ENCODE data around the gene MRPS33. TPM values are rescaled to one million over a fixed set of nuclear protein-coding genes. Genes with fewer than 3 reads are reported as not detected.

The MRPS33 gene
- total RNA-seq, 1 donor from 2014 or later: 27.9 TPM

DNA sequence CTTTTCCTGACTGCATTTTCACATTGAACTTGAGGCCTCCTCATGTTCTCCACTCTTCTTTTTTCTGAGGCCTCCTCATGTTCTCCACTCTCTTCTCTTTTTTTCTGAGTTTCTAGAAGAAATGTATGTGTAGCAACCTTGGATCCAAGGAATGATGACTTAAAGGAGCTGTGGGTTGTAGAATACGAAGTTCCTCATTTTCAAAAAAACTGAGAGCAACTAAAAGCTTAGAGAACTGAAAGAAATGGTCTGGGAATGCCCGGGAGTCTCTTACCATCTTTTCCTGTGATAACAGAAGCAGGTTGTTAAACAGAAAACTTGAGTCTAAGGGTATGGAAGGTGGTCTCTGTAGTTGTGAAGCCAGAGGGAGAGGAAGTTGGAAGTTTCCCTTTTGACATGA, 32.8 kb downstream of the MRPS33 start:
- H3K4me3 Mint-ChIP-seq (ENCODE audit: unreplicated experiment): no peak overlapping the region
- H3K27ac Mint-ChIP-seq (ENCODE audit: unreplicated experiment): no peak overlapping the region
- H3K36me3 Mint-ChIP-seq (ENCODE audit: low read depth): no peaks in the 10 kb centered on the region
- H3K9me3 Mint-ChIP-seq (ENCODE audit: low read depth): peaks cover 5% of the 10 kb centered on the region
- no peak for TF ChIP-seq CTCF (IDR thresholded peaks at IDR 0.05)
- no peaks in the 10 kb centered on the region for H3K4me1 Mint-ChIP-seq (ENCODE audit: low read depth)
- peaks cover 12% of the 10 kb centered on the region for H3K27me3 Mint-ChIP-seq (ENCODE audit: low read depth)
- DNase-seq (ENCODE audit: low spot score): no peak

DNA sequence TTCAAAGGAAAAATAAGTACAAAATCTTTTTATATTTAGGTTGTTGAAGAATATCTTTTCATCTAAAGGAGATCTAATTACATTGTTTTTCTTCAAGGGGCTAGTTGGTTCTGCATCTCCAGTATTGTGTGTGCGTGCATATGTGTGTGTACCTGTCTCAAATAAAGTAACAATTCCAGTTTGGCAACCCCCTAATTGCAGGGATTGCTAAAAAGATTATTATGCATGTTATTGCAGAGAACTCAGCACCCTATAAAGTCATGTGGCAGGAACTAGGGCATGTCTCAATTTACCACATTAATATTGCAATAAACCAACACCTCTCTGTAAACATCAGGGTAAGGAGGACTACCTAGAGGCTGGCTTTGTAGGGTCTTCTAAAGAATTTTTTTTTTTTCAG, 37.0 kb downstream of the MRPS33 start:
- H3K4me3 Mint-ChIP-seq (ENCODE audit: unreplicated experiment): no peak overlapping the region
- H3K9me3 Mint-ChIP-seq (ENCODE audit: low read depth): no peaks in the 10 kb centered on the region
- no peak for DNase-seq (ENCODE audit: low spot score)
- H3K27me3 Mint-ChIP-seq (ENCODE audit: low read depth): peaks cover 10% of the 10 kb centered on the region
- no peak overlapping the region for H3K27ac Mint-ChIP-seq (ENCODE audit: unreplicated experiment)
- H3K4me1 Mint-ChIP-seq (ENCODE audit: low read depth): no peaks in the 10 kb centered on the region
- H3K36me3 Mint-ChIP-seq (ENCODE audit: low read depth): no peaks in the 10 kb centered on the region
- TF ChIP-seq CTCF (IDR thresholded peaks at IDR 0.05): no peak

DNA sequence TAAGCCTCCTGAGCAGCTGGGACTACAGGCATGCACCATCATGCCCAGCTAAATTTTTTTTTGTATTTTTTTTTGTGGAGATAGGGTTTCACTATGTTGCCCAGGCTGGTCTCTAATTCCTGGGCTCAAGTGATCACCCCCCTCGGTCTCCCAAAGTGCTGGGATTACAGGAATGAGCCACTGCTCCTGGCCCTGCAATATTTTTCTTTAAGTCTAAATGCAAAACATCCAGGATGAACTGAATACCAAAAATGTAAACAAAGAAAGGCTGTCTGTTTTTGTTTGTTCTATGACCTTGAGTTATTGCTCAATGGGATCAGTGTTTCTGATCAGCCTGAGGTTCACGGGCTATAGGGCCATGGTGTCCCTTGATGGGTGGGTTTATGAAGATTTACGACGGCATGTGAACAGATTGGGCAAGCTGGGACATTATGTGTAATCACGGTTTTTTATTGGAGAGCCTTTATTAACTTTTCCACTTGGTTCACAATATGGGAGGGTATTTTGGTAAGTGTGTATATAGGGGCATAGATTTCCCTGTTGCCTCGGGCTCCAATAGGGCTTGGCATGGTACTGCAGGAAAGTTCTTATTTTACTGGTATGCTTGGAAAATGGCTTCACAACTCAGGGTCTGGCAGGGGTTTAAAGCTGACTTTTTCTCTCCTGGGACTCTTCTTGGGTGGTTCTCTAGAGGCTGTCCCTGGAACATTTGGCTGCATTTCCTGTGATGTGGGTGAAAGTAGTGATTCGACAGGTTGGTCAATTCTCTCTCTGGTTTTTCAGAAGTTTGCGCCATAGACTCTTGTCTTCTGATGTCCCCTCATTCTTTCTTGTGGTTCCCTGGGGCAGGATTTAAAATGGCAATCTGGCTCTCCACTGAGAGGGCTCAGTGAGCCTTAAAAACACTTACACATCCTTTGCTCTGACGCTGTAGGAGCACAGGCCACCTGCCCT, 41.6 kb downstream of the MRPS33 start:
- no peak for DNase-seq (ENCODE audit: low spot score)
- H3K27me3 Mint-ChIP-seq (ENCODE audit: low read depth): no peaks in the 10 kb centered on the region
- no peak for TF ChIP-seq CTCF (IDR thresholded peaks at IDR 0.05)
- H3K4me1 Mint-ChIP-seq (ENCODE audit: low read depth): no peaks in the 10 kb centered on the region
- no peak overlapping the region for H3K27ac Mint-ChIP-seq (ENCODE audit: unreplicated experiment)
- no peaks in the 10 kb centered on the region for H3K36me3 Mint-ChIP-seq (ENCODE audit: low read depth)
- no peaks in the 10 kb centered on the region for H3K9me3 Mint-ChIP-seq (ENCODE audit: low read depth)
- H3K4me3 Mint-ChIP-seq (ENCODE audit: unreplicated experiment): no peak overlapping the region

- no peaks in the 10 kb centered on the region for H3K36me3 Mint-ChIP-seq (ENCODE audit: low read depth)
- DNase-seq (ENCODE audit: low spot score): no peak
- H3K4me1 Mint-ChIP-seq (ENCODE audit: low read depth): no peaks in the 10 kb centered on the region
- no peak overlapping the region for H3K4me3 Mint-ChIP-seq (ENCODE audit: unreplicated experiment)
- no peaks in the 10 kb centered on the region for H3K9me3 Mint-ChIP-seq (ENCODE audit: low read depth)
- peaks cover 5% of the 10 kb centered on the region for H3K27me3 Mint-ChIP-seq (ENCODE audit: low read depth)
- no peak overlapping the region for H3K27ac Mint-ChIP-seq (ENCODE audit: unreplicated experiment)
- no peak for TF ChIP-seq CTCF (IDR thresholded peaks at IDR 0.05)
These were observed 42.4 kb downstream of the MRPS33 start for GRCh38 chr7:140972344-140972743.

GRCh38 chr7:140967438-140967837, 47.3 kb downstream of the MRPS33 start:
- H3K4me1 Mint-ChIP-seq (ENCODE audit: low read depth): no peaks in the 10 kb centered on the region
- no peak overlapping the region for H3K4me3 Mint-ChIP-seq (ENCODE audit: unreplicated experiment)
- H3K27ac Mint-ChIP-seq (ENCODE audit: unreplicated experiment): no peak overlapping the region
- no peaks in the 10 kb centered on the region for H3K36me3 Mint-ChIP-seq (ENCODE audit: low read depth)
- TF ChIP-seq CTCF (IDR thresholded peaks at IDR 0.05): no peak
- no peak for DNase-seq (ENCODE audit: low spot score)
- H3K27me3 Mint-ChIP-seq (ENCODE audit: low read depth): peaks cover 10% of the 10 kb centered on the region
- no peaks in the 10 kb centered on the region for H3K9me3 Mint-ChIP-seq (ENCODE audit: low read depth)

Data from chondrocyte (in vitro differentiated cells).